Skin epidermis (tissue), 12 donors: Measurements from ENCODE around the gene STAC3.

Source experiments
- H3K27ac ChIP-seq, 21 experiments: fragments of 200-600 bp; sonication (generic) in 11 of 21; one replicate each; pipeline ENCODE4 v1.5.0; 2020; ENCODE audit warnings: mild to moderate bottlenecking in 3 of 21, inconsistent platforms in 2 of 21, moderate library complexity in 2 of 21
- H3K4me3 ChIP-seq, 7 experiments: fragments of 200-600 bp; sonication (generic) in 2 of 7; one replicate each; pipeline ENCODE4 v1.5.0; 2020; ENCODE audit warnings: inconsistent platforms in 2 of 7, mild to moderate bottlenecking in 2 of 7, moderate library complexity in 1 of 7

Gene STAC3

DNA sequence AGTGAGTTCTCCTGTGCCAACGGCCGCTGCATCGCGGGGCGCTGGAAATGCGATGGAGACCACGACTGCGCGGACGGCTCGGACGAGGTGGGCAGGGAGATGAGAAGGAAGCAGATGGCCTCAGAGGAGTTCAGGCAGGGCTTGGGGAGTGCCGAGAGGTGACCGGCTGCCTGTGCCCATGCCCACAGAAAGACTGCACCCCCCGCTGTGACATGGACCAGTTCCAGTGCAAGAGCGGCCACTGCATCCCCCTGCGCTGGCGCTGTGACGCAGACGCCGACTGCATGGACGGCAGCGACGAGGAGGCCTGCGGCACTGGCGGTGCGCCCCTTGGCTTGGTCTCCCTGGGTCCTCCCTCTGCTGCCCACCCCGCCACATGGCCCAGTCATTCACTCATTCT is 47.8 kb downstream of the STAC3 start:
- H3K27ac ChIP-seq = no peak overlapping the region
- no peak overlapping the region for H3K4me3 ChIP-seq

DNA sequence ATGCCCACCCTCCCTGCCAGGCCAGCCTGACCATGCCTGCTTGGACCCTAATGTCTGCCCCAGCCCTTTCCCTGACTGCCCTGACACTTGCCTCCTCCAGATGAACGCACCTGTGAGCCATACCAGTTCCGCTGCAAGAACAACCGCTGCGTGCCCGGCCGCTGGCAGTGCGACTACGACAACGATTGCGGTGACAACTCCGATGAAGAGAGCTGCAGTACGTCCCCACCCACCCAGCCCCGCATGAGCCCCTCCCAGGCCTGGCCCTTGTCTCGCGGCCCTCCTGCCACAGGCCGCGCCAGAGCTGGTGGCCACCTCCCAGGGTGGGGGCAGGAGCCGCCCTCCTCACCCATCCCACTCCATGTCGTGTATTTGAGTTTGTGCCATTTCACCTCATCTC is 48.7 kb downstream of the STAC3 start:
- H3K4me3 ChIP-seq = no peak overlapping the region
- no peak overlapping the region for H3K27ac ChIP-seq

DNA sequence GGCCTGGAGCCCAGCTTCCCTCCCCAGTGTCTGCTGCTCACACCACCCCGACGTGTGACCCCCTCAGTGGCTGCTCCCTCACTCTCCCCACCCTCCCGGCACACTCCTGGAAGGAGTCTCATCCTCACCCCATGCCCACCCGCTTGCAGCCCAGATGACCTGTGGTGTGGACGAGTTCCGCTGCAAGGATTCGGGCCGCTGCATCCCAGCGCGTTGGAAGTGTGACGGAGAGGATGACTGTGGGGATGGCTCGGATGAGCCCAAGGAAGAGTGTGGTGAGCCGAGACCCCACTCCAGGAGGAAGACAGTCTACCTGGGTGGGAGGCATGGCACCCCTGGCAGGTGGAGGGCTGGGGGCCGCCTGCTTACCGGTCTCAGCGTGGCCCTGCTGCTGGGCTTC is 49.4 kb downstream of the STAC3 start:
- no peak overlapping the region for H3K27ac ChIP-seq

GRCh38 chr12:57201219-57201618 is 49.8 kb downstream of the STAC3 start:
- no peak overlapping the region for H3K4me3 ChIP-seq

More for the DNA sequence above, 49.4 kb downstream of the STAC3 start:
- no peak overlapping the region for H3K4me3 ChIP-seq

GRCh38 chr12:57200497-57200896 is 50.5 kb downstream of the STAC3 start:
- Histone ChIP-seq H3K4me3 (no peak overlapping the region), H3K27ac (no peak overlapping the region)

More at GRCh38 chr12:57201219-57201618, 49.8 kb downstream of the STAC3 start:
- no peak overlapping the region for H3K27ac ChIP-seq

DNA sequence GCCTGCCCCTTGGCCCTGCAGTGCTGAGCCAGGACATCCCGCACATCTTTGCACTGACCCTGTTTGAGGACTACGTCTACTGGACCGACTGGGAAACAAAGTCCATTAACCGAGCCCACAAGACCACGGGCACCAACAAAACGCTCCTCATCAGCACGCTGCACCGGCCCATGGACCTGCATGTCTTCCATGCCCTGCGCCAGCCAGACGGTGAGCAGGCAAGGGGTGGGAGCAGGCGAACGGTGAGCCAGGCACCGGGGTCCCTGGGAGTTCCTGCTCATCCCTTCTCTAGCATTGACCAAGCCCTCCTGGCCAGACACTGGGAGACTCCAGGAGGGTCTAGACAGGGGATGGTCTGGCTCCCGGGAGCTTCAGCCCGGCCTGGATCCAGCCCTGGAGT is 51.8 kb downstream of the STAC3 start:
- H3K4me3 ChIP-seq = no peak overlapping the region

GRCh38 chr12:57198329-57198728 is 52.7 kb downstream of the STAC3 start:
- Histone ChIP-seq H3K27ac (no peak overlapping the region), H3K4me3 (no peak overlapping the region)

More for the DNA sequence above, 51.8 kb downstream of the STAC3 start:
- H3K27ac ChIP-seq = no peak overlapping the region

GRCh38 chr12:57196956-57197355 is 54.0 kb downstream of the STAC3 start:
- Histone ChIP-seq H3K27ac (no peak overlapping the region), H3K4me3 (no peak overlapping the region)

DNA sequence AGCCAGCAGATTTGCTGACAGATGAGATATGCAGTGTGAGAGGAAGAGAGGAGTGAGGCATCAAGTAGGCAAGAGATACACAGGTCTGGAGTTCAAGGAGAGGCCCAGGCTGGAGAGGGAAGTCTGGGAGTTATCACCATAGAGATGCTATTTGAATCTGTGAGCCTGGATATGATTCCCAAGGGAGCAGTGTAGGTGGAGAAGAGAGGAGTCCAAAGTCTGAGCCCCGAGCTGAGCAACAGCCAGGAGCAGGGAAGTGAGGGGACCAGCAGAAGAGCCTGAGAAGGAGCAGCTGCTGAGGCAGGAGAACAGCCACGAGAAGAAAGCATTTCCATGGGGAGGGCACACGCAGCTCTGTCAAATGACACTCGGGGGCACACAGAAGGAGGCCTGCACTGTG is 54.5 kb downstream of the STAC3 start:
- no peak overlapping the region for H3K4me3 ChIP-seq
- no peak overlapping the region for H3K27ac ChIP-seq

DNA sequence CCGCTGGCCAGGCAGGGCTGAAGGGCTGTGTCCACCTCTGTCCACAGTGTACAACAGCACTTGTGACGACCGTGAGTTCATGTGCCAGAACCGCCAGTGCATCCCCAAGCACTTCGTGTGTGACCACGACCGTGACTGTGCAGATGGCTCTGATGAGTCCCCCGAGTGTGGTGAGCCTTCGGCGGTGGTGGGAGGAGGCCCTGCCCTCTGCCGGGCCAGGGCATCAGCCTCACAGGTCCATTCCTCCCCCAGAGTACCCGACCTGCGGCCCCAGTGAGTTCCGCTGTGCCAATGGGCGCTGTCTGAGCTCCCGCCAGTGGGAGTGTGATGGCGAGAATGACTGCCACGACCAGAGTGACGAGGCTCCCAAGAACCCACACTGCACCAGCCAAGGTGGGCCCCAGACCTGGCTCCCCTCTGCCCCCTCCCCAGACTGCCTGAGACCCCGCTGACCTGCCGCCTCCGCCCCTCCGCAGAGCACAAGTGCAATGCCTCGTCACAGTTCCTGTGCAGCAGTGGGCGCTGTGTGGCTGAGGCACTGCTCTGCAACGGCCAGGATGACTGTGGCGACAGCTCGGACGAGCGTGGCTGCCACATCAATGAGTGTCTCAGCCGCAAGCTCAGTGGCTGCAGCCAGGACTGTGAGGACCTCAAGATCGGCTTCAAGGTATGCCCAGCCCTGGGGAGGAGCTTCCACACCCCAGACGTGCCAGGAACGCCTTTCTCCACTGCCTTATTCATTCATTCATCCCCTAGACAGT is 55.2 kb downstream of the STAC3 start:
- Histone ChIP-seq H3K4me3 (no peak overlapping the region), H3K27ac (no peak overlapping the region)

- no peak overlapping the region for H3K4me3 ChIP-seq
- H3K27ac ChIP-seq = no peak overlapping the region
Observed at GRCh38 chr12:57195186-57195585, 55.8 kb downstream of the STAC3 start.

DNA sequence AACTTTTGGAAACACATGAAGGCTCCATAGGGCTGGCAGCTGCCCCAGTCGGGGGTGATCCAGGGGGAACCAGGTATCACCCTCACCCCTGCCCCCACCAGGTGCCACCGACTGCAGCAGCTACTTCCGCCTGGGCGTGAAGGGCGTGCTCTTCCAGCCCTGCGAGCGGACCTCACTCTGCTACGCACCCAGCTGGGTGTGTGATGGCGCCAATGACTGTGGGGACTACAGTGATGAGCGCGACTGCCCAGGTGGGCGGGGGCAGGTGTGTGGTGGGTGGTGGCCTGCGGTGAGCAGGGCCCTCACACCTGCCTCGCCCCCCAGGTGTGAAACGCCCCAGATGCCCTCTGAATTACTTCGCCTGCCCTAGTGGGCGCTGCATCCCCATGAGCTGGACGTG is 56.7 kb downstream of the STAC3 start:
- Histone ChIP-seq H3K4me3 (no peak overlapping the region), H3K27ac (no peak overlapping the region)

DNA sequence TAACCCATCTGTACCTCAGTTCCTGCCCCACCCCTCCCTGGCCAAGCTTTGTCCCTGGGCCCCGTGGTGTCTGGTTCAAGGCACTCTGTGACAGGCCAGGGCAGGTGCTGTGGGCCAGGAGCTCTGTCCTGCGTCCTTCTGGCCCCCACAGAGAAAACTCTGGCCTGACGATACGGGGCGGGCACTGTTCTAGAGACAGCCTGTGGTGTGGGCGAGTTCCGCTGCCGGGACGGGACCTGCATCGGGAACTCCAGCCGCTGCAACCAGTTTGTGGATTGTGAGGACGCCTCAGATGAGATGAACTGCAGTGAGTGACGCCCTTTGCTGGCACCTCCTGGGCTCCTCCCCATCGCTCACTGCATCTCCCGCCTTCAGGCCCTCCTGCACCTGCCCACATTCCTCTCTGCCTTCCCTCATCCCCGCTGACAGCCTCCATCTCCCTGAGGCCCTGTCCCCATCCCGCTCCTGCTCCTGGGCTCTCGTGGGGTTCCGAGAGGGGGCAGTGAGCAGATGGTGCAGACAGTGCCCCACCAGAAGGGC is 57.2 kb downstream of the STAC3 start:
- H3K27ac ChIP-seq = no peak overlapping the region
- H3K4me3 ChIP-seq = no peak overlapping the region
